Tibial nerve (tissue), 4 donors: Measurements from ENCODE around the gene CACNA1H. TPM values are rescaled to one million over a fixed set of nuclear protein-coding genes. Genes with fewer than 3 reads are reported as not detected.

Source experiments
- DNase-seq, 2 donors: peaks; one replicate each; pipeline ENCODE4 v3.0.0-alpha.2; 2019; ENCODE audit warnings: low spot score in 2 of 2
- H3K27ac ChIP-seq, 4 donors: fragments of 200-600 bp; sonication (generic) in 3 of 4; one replicate each; pipeline ENCODE4 v1.5.1; 2017 to 2019; ENCODE audit warnings: mild to moderate bottlenecking in 1 of 4
- H3K27me3 ChIP-seq, 2 donors: fragments of 200-600 bp; sonication (generic) in 1 of 2; one replicate each; pipeline versions ENCODE4 v1.5.1 to v1.6.0; 2017 to 2019
- H3K36me3 ChIP-seq, 3 donors: fragments of 200-600 bp; sonication (generic); one replicate each; pipeline ENCODE4 v1.5.1; 2018 to 2019
- H3K4me1 ChIP-seq, 4 donors: fragments of 200-600 bp; sonication (generic) in 3 of 4; one replicate each; pipeline ENCODE4 v1.5.1; 2017 to 2019
- H3K4me3 ChIP-seq, 4 donors: fragments of 200-600 bp; sonication (generic) in 3 of 4; one replicate each; pipeline ENCODE4 v1.5.1; 2017 to 2019; ENCODE audit warnings: mild to moderate bottlenecking in 1 of 4, moderate library complexity in 1 of 4
- H3K9me3 ChIP-seq, 4 donors: fragments of 200-600 bp; sonication (generic) in 3 of 4; one replicate each; pipeline ENCODE4 v1.5.1; 2017 to 2019
- CTCF ChIP-seq, 5 experiments: fragments of 200-600 bp in 3 of 5; fragments of 450-650 bp in 2 of 5; sonication (generic) in 3 of 5; IDR thresholded peaks; one replicate each; pipeline ENCODE4 v1.5.1; 2016 to 2019; ENCODE audit warnings: antibody characterized with exemption in 5 of 5, mild to moderate bottlenecking in 3 of 5, moderate library complexity in 2 of 5
- EP300 ChIP-seq, 2 donors: sonication (generic); formaldehyde crosslinking; IDR thresholded peaks; one replicate each; pipeline ENCODE4 v1.6.1; 2017; ENCODE audit warnings: antibody characterized with exemption in 2 of 2, mild to moderate bottlenecking in 1 of 2
- POLR2A ChIP-seq, 2 donors: fragments of 450-650 bp; IDR thresholded peaks; one replicate each; pipeline ENCODE4 v1.6.1; 2017; ENCODE audit warnings: antibody characterized with exemption in 2 of 2, mild to moderate bottlenecking in 2 of 2, moderate library complexity in 2 of 2
- whole genome bisulfite sequencing, 2 donors: methylation state at CpG; one replicate each; pipeline ENCODE4 v1.1.5; 2018; 5-methylcytosine and 5-hydroxymethylcytosine counted together
- total RNA-seq, 4 donors: library from RNA; depleted of rRNA; stranded (reverse); fragments of >200 nt; gene quantifications; one replicate each; pipeline ENCODE4 v1.1.0, GENCODE V29; 2016

The CACNA1H gene
- total RNA-seq, 4 donors from 2014 or later: 3.8 to 12.0 (median 9.0) TPM

- Histone ChIP-seq H3K4me1 (no peaks in the 10 kb centered on the region), H3K27me3 (no peaks in the 10 kb centered on the region), H3K27ac (no peak overlapping the region), H3K36me3 (no peaks in the 10 kb centered on the region), H3K4me3 (no peak overlapping the region), H3K9me3 (no peaks in the 10 kb centered on the region)
- TF ChIP-seq EP300 (IDR thresholded peaks at IDR 0.05) (no peak), POLR2A (IDR thresholded peaks at IDR 0.05) (no peak), CTCF (IDR thresholded peaks at IDR 0.05) (no peak)
- no peak for DNase-seq
- 40 to 82% methylated on average over 1 to 8 of the region's 8 CpGs for WGBS, 2 donors
Observed at GRCh38 chr16:1213231-1213630, 60.3 kb downstream of the CACNA1H start.

- no peaks in the 10 kb centered on the region for H3K36me3 ChIP-seq
- DNase-seq: no peak
- H3K4me1 ChIP-seq: no peaks in the 10 kb centered on the region
- no peaks in the 10 kb centered on the region for H3K27me3 ChIP-seq
- TF ChIP-seq EP300 (IDR thresholded peaks at IDR 0.05) (no peak), POLR2A (IDR thresholded peaks at IDR 0.05) (no peak), CTCF (IDR thresholded peaks at IDR 0.05) (no peak)
- WGBS, 2 donors: 82 to 83% methylated on average over 23 to 25 of the region's 25 CpGs
- no peaks in the 10 kb centered on the region for H3K9me3 ChIP-seq
- no peak overlapping the region for H3K4me3 ChIP-seq
- H3K27ac ChIP-seq: no peak overlapping the region
Observed at GRCh38 chr16:1213796-1214372, 61.0 kb downstream of the CACNA1H start.

GRCh38 chr16:1214719-1215118, 61.8 kb downstream of the CACNA1H start:
- Histone ChIP-seq H3K27ac (no peak overlapping the region), H3K36me3 (no peaks in the 10 kb centered on the region), H3K4me3 (no peak overlapping the region), H3K4me1 (no peaks in the 10 kb centered on the region), H3K27me3 (no peaks in the 10 kb centered on the region), H3K9me3 (no peaks in the 10 kb centered on the region)
- DNase-seq: no peak
- WGBS, 2 donors: 74 to 89% methylated on average over 14 to 15 of the region's 16 CpGs
- TF ChIP-seq POLR2A (IDR thresholded peaks at IDR 0.05) (no peak), EP300 (IDR thresholded peaks at IDR 0.05) (no peak), CTCF (IDR thresholded peaks at IDR 0.05) (no peak)

- no peaks in the 10 kb centered on the region for H3K36me3 ChIP-seq
- no peaks in the 10 kb centered on the region for H3K4me1 ChIP-seq
- TF ChIP-seq EP300 (IDR thresholded peaks at IDR 0.05): no peak
- TF ChIP-seq POLR2A (IDR thresholded peaks at IDR 0.05): no peak
- no peak for TF ChIP-seq CTCF (IDR thresholded peaks at IDR 0.05)
- H3K27me3 ChIP-seq: no peaks in the 10 kb centered on the region
- H3K27ac ChIP-seq: no peak overlapping the region
- H3K9me3 ChIP-seq: no peaks in the 10 kb centered on the region
- no peak for DNase-seq
- 73 to 81% methylated on average over 23 to 24 of the region's 32 CpGs for WGBS, 2 donors
- H3K4me3 ChIP-seq: no peak overlapping the region
Observed at GRCh38 chr16:1215574-1216295, 62.8 kb downstream of the CACNA1H start.

- no peaks in the 10 kb centered on the region for H3K9me3 ChIP-seq
Observed at GRCh38 chr16:1216296-1216619, 63.4 kb downstream of the CACNA1H start.

More at GRCh38 chr16:1216296-1216619, 63.4 kb downstream of the CACNA1H start:
- Histone ChIP-seq H3K4me3 (no peak overlapping the region), H3K4me1 (no peaks in the 10 kb centered on the region), H3K27ac (no peak overlapping the region), H3K27me3 (no peaks in the 10 kb centered on the region), H3K36me3 (no peaks in the 10 kb centered on the region)
- no peak for DNase-seq
- 87% methylated on average over 12 of the region's 12 CpGs for WGBS, 2 donors
- TF ChIP-seq POLR2A (IDR thresholded peaks at IDR 0.05) (no peak), CTCF (IDR thresholded peaks at IDR 0.05) (no peak), EP300 (IDR thresholded peaks at IDR 0.05) (no peak)
